NT2/D1 (cell line): ENCODE measurements around the gene NFE2L1.

Experiments used
- YY1 ChIP-seq: IDR thresholded peaks from 2 replicates; pipeline ENCODE4 v1.6.1; 2011; ENCODE audit not compliant: insufficient read length, insufficient read depth
- ZNF274 ChIP-seq: IDR thresholded peaks from 2 replicates; pipeline ENCODE4 v1.6.1; 2011; ENCODE audit warnings: mild to moderate bottlenecking, low read depth, low read length

- no peak for TF ChIP-seq ZNF274
- TF ChIP-seq YY1: peak; percentile 88
Measured at GRCh38 chr17:48047741-48048383, at the start of gene NFE2L1.
